C4-2B (cell line): Measurements from ENCODE around the gene MAP3K14.

Experiments
- H3K27ac ChIP-seq: fragments of 450-650 bp; 2 replicates; pipeline ENCODE4 v1.5.1; 2017
- ZFX ChIP-seq: fragments of 450-650 bp; IDR thresholded peaks from 2 replicates; pipeline ENCODE4 v1.6.1; 2017
- TF ChIP-seq, protein P1 (sequence below): fragments of 450-650 bp; conservative IDR thresholded peaks from 2 replicates; pipeline ENCODE4 v1.5.1; 2017; ENCODE audit warnings: mild to moderate bottlenecking

MAP3K14 gene

DNA sequence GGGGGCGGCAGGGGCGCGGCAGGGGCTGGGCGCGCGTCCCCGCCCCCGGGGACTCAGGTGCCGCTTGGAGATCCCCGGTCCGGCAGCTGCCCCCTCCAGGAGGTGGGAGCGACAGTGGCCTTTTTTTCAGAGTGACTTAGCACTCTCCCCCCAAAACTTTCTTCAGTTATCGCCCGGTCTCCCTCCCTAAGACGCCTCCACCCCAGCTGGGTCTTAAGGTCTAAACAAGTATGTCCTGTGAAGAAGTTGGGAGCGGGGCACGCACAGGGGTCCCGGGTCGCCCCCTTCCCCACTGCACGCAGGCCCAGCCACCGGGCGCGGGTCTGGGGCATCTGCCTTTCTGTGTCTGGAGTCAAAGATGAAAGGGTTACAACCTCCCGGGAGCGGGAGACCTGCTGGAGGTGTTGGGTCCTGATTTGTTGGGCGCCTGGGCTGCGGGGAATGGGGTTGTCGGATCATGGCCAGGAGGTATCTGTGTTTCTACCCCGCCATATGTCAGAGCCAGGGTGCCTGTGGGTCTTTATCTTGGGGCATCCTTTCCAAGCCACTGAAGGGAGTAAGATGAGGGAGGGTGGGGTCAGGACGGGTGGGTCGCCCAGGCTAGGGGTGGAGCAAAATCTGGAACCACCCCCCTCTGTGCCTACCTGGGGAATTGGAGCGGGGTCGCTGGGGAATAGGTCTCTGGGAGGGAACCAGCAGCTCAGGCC, 94.4 kb downstream of the MAP3K14 start:
- no peak for TF ChIP-seq ZFX
- TF ChIP-seq, protein P1, sequence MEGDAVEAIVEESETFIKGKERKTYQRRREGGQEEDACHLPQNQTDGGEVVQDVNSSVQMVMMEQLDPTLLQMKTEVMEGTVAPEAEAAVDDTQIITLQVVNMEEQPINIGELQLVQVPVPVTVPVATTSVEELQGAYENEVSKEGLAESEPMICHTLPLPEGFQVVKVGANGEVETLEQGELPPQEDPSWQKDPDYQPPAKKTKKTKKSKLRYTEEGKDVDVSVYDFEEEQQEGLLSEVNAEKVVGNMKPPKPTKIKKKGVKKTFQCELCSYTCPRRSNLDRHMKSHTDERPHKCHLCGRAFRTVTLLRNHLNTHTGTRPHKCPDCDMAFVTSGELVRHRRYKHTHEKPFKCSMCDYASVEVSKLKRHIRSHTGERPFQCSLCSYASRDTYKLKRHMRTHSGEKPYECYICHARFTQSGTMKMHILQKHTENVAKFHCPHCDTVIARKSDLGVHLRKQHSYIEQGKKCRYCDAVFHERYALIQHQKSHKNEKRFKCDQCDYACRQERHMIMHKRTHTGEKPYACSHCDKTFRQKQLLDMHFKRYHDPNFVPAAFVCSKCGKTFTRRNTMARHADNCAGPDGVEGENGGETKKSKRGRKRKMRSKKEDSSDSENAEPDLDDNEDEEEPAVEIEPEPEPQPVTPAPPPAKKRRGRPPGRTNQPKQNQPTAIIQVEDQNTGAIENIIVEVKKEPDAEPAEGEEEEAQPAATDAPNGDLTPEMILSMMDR, result no peak
- no peak overlapping the region for H3K27ac ChIP-seq

DNA sequence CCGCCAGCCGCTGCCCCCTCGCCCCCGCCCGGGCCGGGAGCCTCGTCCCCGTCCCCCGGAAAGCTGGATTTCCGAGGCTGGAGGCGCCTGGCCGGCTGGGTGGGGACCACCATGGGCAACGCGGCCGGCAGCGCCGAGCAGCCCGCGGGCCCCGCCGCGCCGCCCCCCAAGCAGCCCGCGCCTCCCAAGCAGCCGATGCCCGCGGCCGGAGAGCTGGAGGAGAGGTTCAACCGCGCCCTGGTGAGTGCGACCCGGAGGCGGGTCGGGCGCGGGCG, 94.9 kb downstream of the MAP3K14 start:
- TF ChIP-seq, protein P1, result no peak
- no peak for TF ChIP-seq ZFX
- no peak overlapping the region for H3K27ac ChIP-seq

DNA sequence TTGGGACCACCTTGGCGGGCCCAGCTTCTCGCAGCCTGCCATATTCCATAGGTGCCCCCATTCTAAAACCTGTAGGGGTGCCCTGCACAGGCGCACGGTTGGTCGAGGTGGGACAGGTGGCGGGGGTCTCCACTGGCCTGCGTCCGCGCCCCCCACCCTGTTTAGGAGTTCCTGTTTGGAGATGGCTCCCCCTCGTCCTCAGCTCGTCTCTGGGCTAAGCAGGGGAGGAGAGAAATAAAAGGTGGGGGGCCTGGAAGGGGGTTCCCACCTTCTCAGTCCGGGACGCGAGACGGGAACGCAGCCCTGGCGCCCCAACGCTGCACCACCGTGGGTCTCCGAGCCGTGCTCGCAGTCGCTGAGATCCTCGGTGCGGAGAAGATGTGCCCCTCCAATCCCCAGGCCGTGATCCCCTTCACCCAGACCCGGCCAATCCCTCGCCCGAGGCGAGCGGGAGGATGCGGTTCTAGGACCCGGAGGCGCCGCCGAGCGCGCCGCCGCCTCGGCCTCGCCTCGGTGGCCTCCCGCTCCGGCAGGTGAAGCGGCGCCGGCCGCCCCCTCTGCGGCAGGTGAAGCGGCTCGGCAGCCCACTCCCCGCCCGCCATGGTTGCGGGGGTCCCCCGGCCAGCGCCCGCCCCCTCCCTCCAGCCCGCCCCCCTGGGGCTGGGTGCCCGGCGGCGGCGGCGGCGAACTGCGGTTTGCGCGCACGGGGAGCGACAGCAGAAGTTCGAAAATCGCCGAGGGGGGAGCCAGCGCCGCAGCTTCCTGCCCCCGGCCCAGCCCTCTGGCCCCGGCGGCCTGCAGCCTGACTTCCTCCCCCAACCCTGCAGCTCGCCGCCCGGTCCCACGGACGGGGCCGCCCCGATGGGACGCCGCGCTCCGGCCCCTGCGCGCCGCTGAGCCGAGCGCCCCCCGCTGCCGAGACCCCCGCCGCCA, 95.5 kb downstream of the MAP3K14 start, which contains the start of gene FMNL1:
FMNL1 (plus strand) TSS at position 805 of the 933 bp plus-strand sequence. CDS start 240 bp downstream, outside the sequence.
- H3K27ac ChIP-seq, result no peak within 1 kb of the TSS
- no peak for TF ChIP-seq ZFX
- TF ChIP-seq, protein P1, result no peak

DNA sequence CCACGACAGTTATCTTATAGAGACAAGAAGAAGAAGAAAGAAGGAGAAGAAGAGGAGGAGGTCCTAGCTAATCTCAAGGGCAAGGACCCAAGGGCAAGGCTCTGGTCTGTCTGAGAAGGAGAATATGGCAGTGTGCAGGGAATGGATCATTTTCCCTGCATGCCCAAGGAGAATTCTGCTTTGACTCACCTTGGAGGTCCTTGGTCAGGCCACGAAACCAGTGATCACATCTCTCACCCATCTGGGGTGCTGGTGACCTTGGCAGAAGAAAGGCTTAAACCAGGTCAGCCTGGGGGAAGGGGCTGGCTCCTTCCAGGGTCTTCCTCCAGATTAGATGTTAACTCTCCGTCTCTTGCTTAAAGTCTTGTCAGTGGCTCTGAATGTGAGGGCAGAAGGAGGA, 96.7 kb downstream of the MAP3K14 start:
- TF ChIP-seq ZFX, result no peak
- TF ChIP-seq, protein P1, result no peak
- no peak overlapping the region for H3K27ac ChIP-seq

DNA sequence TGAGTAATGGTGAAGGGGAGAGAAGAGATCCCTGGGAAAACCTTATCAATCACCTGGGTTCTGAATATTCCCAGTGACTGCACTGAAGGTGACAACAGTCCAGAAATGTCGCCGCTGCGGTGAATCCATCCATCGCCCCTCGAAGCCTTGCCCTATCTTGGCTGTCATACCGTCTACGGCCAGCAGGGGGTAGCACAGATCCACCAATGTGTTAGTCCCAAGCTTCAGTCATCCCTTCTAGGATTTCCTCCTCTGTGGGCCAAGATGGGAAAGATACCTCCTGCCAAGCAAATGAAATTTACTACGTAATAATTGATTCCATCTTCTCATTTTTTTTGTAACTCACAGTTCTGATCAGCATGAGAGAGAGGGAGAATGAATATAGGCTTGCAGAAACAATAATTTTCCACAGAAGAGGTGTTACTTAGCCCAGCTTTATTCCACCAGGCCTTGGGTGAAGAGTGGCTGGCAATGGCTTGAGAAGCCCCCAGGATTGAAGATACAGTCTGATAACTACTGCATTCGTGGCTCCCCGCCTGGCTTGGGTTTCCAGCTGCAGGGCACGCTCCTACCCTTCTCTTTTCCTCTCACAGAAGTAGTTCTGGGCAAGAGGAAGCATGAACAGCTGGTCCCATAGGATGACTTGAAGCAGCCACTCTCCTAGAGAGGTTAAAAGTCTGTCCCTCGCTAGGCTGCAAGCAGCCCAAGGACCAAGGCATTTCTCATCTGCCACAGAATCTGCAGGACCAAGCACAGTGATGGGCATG, 97.7 kb downstream of the MAP3K14 start:
- no peak for TF ChIP-seq ZFX
- TF ChIP-seq, protein P1, result peak; percentile 93
- H3K27ac ChIP-seq, result no peak overlapping the region
